ENCODE data around the gene AFAP1L2. TPM values are rescaled to one million over a fixed set of nuclear protein-coding genes. Genes with fewer than 3 reads are reported as not detected.

The AFAP1L2 gene
- polyA plus RNA-seq, 3 donors, result 0.01 to 0.43 TPM; not detected in 1

DNA sequence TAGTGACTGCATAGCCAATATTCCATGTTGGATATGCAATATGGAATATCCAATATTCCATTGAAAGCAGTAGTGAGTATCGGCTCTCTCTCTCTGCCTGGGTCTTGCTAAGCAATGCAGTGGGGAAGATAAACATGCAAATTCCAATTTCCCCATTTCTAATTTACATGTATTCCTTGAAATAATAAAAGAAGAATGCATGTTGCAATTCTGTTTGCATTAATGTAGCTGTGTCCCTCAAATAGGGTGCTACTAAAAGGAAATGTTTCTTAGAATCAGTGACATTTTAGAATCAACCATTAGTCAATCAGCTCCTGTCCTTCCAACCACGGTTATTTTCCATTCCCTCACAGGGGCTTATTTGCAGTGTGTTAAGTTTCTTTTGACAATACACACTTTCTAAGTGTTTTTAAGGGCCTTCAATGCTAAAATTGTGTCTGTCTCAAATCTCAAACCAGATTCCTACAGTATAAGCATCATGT is 46.7 kb downstream of the AFAP1L2 start:
- Histone ChIP-seq H3K9ac (ENCODE audit: insufficient read depth, low read length, poor library complexity, severe bottlenecking) (no peak overlapping the region), H3K27ac (ENCODE audit: low read depth in 1 of 2, low read length in 2 of 2) (no peak overlapping the region), H3K36me3 (replicated peaks in 1 of 2; ENCODE audit: control insufficient read depth in 1 of 2, insufficient read depth in 2 of 2, low read length in 2 of 2) (no peaks in the 10 kb centered on the region), H3K79me2 (ENCODE audit: insufficient read depth, low read length) (no peaks in the 10 kb centered on the region), H2AFZ (ENCODE audit: insufficient read depth, low read depth, low read length, poor library complexity, severe bottlenecking) (no peak overlapping the region), H3K27me3 (ENCODE audit: control insufficient read depth in 2 of 2, insufficient read depth in 2 of 2, low read length in 2 of 2) (no peaks in the 10 kb centered on the region), H3K4me2 (replicated peaks; ENCODE audit: extremely low read depth, low read length, poor library complexity, severe bottlenecking) (no peak overlapping the region), H3K4me1 (ENCODE audit: control insufficient read depth in 1 of 2, insufficient read depth in 2 of 2, low read length in 2 of 2) (no peaks in the 10 kb centered on the region), H3K9me3 (replicated peaks in 1 of 2; ENCODE audit: control insufficient read depth in 1 of 2, insufficient read depth in 1 of 2, low read length in 2 of 2) (no peaks in the 10 kb centered on the region), H3K4me3 (replicated peaks in 1 of 3; ENCODE audit: low read depth in 2 of 3, low read length in 3 of 3) (no peak overlapping the region), H4K20me1 (ENCODE audit: insufficient read depth, low read length) (no peaks in the 10 kb centered on the region)
- Mint-ChIP-seq H3K27me3 (ENCODE audit: low read depth in 3 of 3) (peaks cover 0 to 8% (median 3%) of the 10 kb centered on the region in 3 donors), H3K9me3 (peaks cover 0 to 3% (median 0%) of the 10 kb centered on the region in 7 donors), H3K36me3 (no peaks in the 10 kb centered on the region), H3K4me1 (no peaks in the 10 kb centered on the region), H3K4me3 (no peak overlapping the region), H3K27ac (no peak overlapping the region)
- TF ChIP-seq CTCF (IDR thresholded peaks at IDR 0.05), result no peak
- intact Hi-C loops (cut with micrococcal nuclease), result no loop called here
- no peak for DNase-seq
- no CpG with 5 or more reads among the region's 2 CpGs for WGBS (ENCODE audit: insufficient coverage)

DNA sequence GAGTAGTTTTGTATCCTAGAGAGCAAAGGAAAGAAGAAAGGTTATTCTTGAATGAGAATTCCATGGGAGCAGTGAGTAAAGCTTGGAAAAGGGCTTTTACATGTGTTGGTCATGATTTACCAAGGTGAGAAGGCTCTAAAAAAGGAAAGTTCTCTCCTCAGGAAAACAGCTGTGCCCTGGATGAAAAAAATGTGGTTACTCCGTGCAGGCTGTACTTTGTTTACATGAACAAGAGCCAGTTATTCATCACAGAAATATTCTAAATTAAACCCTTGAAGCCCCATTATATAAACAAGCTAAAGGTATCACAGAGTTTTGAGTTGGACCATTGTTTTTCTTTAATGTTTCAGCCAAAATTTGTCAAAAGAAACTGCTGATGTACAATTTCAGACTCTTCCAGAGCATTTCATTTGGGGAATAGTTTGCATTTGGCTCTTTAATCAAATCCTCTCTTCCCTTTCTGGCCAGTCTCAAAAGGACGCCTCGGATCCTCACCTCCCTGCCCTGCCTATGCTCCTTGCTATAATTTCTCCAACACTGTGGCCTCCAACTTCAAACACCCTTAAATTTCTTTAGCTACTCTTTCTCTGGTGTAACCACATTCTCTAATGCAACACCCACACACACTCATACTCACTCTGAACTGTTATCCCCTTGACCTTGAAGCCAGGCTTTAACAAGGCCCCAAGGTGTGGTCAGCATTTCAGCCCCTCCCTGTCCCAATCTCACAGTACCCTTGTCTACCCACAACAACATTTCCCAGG is 47.4 kb downstream of the AFAP1L2 start:
- no peak for DNase-seq
- peaks cover 0 to 3% (median 0%) of the 10 kb centered on the region in 7 donors for H3K9me3 Mint-ChIP-seq
- no peaks in the 10 kb centered on the region for H3K36me3 Mint-ChIP-seq
- Histone ChIP-seq H3K79me2 (ENCODE audit: insufficient read depth, low read length) (no peaks in the 10 kb centered on the region), H3K4me3 (replicated peaks in 1 of 3; ENCODE audit: low read depth in 2 of 3, low read length in 3 of 3) (no peak overlapping the region), H3K4me2 (replicated peaks; ENCODE audit: extremely low read depth, low read length, poor library complexity, severe bottlenecking) (no peak overlapping the region), H3K9me3 (replicated peaks in 1 of 2; ENCODE audit: control insufficient read depth in 1 of 2, insufficient read depth in 1 of 2, low read length in 2 of 2) (no peaks in the 10 kb centered on the region), H3K4me1 (ENCODE audit: control insufficient read depth in 1 of 2, insufficient read depth in 2 of 2, low read length in 2 of 2) (no peaks in the 10 kb centered on the region), H3K9ac (ENCODE audit: insufficient read depth, low read length, poor library complexity, severe bottlenecking) (no peak overlapping the region), H3K36me3 (replicated peaks in 1 of 2; ENCODE audit: control insufficient read depth in 1 of 2, insufficient read depth in 2 of 2, low read length in 2 of 2) (no peaks in the 10 kb centered on the region), H3K27ac (ENCODE audit: low read depth in 1 of 2, low read length in 2 of 2) (no peak overlapping the region), H4K20me1 (ENCODE audit: insufficient read depth, low read length) (no peaks in the 10 kb centered on the region), H3K27me3 (ENCODE audit: control insufficient read depth in 2 of 2, insufficient read depth in 2 of 2, low read length in 2 of 2) (no peaks in the 10 kb centered on the region), H2AFZ (ENCODE audit: insufficient read depth, low read depth, low read length, poor library complexity, severe bottlenecking) (no peak overlapping the region)
- H3K4me1 Mint-ChIP-seq, result no peaks in the 10 kb centered on the region
- H3K27ac Mint-ChIP-seq, result no peak overlapping the region
- no peak overlapping the region for H3K4me3 Mint-ChIP-seq
- intact Hi-C loops (cut with micrococcal nuclease), result no loop called here
- no peak for TF ChIP-seq CTCF (IDR thresholded peaks at IDR 0.05)
- peaks cover 0 to 8% (median 3%) of the 10 kb centered on the region in 3 donors for H3K27me3 Mint-ChIP-seq (ENCODE audit: low read depth in 3 of 3)
- WGBS (ENCODE audit: insufficient coverage), result 96% methylated on average over 2 of the region's 3 CpGs
